ENCODE results near the gene DPEP1. TPM values are rescaled to one million over a fixed set of nuclear protein-coding genes. Genes with fewer than 3 reads are reported as not detected.
"Not testable (repeated sequence)": the region's sequence is repeated elsewhere in the genome, so short reads cannot be mapped to it uniquely, and the experiment has no call there.

DPEP1 gene
- total and polyA plus RNA-seq, 2 experiments from 2014 or later: not detected

GRCh38 chr16:89586218-89586617, 27.2 kb upstream of the DPEP1 start:
- H4K20me1 ChIP-seq (ENCODE audit: insufficient read depth): no peaks in the 10 kb centered on the region
- no peak for TF ChIP-seq EZH2 (IDR thresholded peaks at IDR 0.05; ENCODE audit: insufficient read depth, poor library complexity, severe bottlenecking)
- no peak for TF ChIP-seq EZH2phosphoT487 (IDR thresholded peaks at IDR 0.05; ENCODE audit: insufficient read depth, low read depth)
- no peaks in the 10 kb centered on the region for H3K36me3 ChIP-seq (ENCODE audit: low read depth)
- H3K79me2 ChIP-seq (ENCODE audit: insufficient read depth): no peaks in the 10 kb centered on the region
- H2AFZ ChIP-seq: no peak overlapping the region
- in situ Hi-C loops (cut with MboI): no loop called here
- no peak for DNase-seq
- H3K9ac ChIP-seq: no peak overlapping the region
- no peak overlapping the region for H3K27ac ChIP-seq
- H3K9me2 ChIP-seq (ENCODE audit: insufficient read depth): no peaks in the 10 kb centered on the region
- H3F3A ChIP-seq (ENCODE audit: insufficient read depth): peaks cover 9% of the 10 kb centered on the region
- H3K9me3 ChIP-seq (ENCODE audit: low read depth): no peaks in the 10 kb centered on the region
- H3K4me2 ChIP-seq (ENCODE audit: unreplicated experiment): no peak overlapping the region
- H3K4me3 ChIP-seq: no peak overlapping the region
- H3K4me1 ChIP-seq (ENCODE audit: insufficient read depth): peaks cover 12% of the 10 kb centered on the region
- 73 to 74% methylated on average over 3 to 4 of the region's 7 CpGs for WGBS, 2 experiments (ENCODE audit: low coverage in 1 of 2, low lambda C conversion rate in 2 of 2, missing lambda C conversion rate in 2 of 2)
- no peaks in the 10 kb centered on the region for H3K27me3 ChIP-seq (replicated peaks; ENCODE audit: insufficient read depth)

GRCh38 chr16:89586853-89587252, 26.6 kb upstream of the DPEP1 start:
- Histone ChIP-seq H2AFZ (no peak overlapping the region), H3K4me3 (no peak overlapping the region), H3K9me2 (ENCODE audit: insufficient read depth) (no peaks in the 10 kb centered on the region), H4K20me1 (ENCODE audit: insufficient read depth) (no peaks in the 10 kb centered on the region), H3K27ac (no peak overlapping the region), H3K27me3 (replicated peaks; ENCODE audit: insufficient read depth) (no peaks in the 10 kb centered on the region), H3K9me3 (ENCODE audit: low read depth) (no peaks in the 10 kb centered on the region), H3K79me2 (ENCODE audit: insufficient read depth) (no peaks in the 10 kb centered on the region), H3K9ac (no peak overlapping the region), H3K4me2 (ENCODE audit: unreplicated experiment) (no peak overlapping the region), H3F3A (ENCODE audit: insufficient read depth) (peaks cover 4% of the 10 kb centered on the region), H3K36me3 (ENCODE audit: low read depth) (no peaks in the 10 kb centered on the region), H3K4me1 (ENCODE audit: insufficient read depth) (peaks cover 7% of the 10 kb centered on the region)
- in situ Hi-C loops (cut with MboI): no loop called here
- WGBS, 2 experiments (ENCODE audit: low coverage in 1 of 2, low lambda C conversion rate in 2 of 2, missing lambda C conversion rate in 2 of 2): 77% methylated on average over 22 of the region's 25 CpGs; no CpG with 5 or more reads in 1 of the 2 experiments
- DNase-seq: peak; percentile 69
- TF ChIP-seq EZH2 (IDR thresholded peaks at IDR 0.05; ENCODE audit: insufficient read depth, poor library complexity, severe bottlenecking) (no peak), EZH2phosphoT487 (IDR thresholded peaks at IDR 0.05; ENCODE audit: insufficient read depth, low read depth) (no peak)

- H3K79me2 ChIP-seq (ENCODE audit: insufficient read depth); H3K27me3 ChIP-seq (replicated peaks; ENCODE audit: insufficient read depth); H3K4me1 ChIP-seq (ENCODE audit: insufficient read depth); H4K20me1 ChIP-seq (ENCODE audit: insufficient read depth); DNase-seq; H3F3A ChIP-seq (ENCODE audit: insufficient read depth); H3K4me3 ChIP-seq; H3K9me2 ChIP-seq (ENCODE audit: insufficient read depth); H3K36me3 ChIP-seq (ENCODE audit: low read depth); H2AFZ ChIP-seq; H3K4me2 ChIP-seq (ENCODE audit: unreplicated experiment); in situ Hi-C loops (cut with MboI); H3K27ac ChIP-seq; H3K9ac ChIP-seq; H3K9me3 ChIP-seq (ENCODE audit: low read depth): not testable (repeated sequence)
- 93% methylated on average over 35 of the region's 36 CpGs; no CpG with 5 or more reads in 1 of the 2 experiments for WGBS, 2 experiments (ENCODE audit: low coverage in 1 of 2, low lambda C conversion rate in 2 of 2, missing lambda C conversion rate in 2 of 2)
These were observed 25.8 kb upstream of the DPEP1 start for GRCh38 chr16:89587676-89588075.

GRCh38 chr16:89588413-89589109, 24.9 kb upstream of the DPEP1 start:
- WGBS, 2 experiments (ENCODE audit: low coverage in 1 of 2, low lambda C conversion rate in 2 of 2, missing lambda C conversion rate in 2 of 2): 94 to 97% methylated on average over 22 to 26 of the region's 26 CpGs
- H3K9me2 ChIP-seq (ENCODE audit: insufficient read depth): no peaks in the 10 kb centered on the region
- H3K27me3 ChIP-seq (replicated peaks; ENCODE audit: insufficient read depth): no peaks in the 10 kb centered on the region
- H3K27ac ChIP-seq: no peak overlapping the region
- H3K9ac ChIP-seq: no peak overlapping the region
- H3K9me3 ChIP-seq (ENCODE audit: low read depth): no peaks in the 10 kb centered on the region
- H2AFZ ChIP-seq: no peak overlapping the region
- H3K4me3 ChIP-seq: no peak overlapping the region
- DNase-seq: no peak
- no peaks in the 10 kb centered on the region for H3K36me3 ChIP-seq (ENCODE audit: low read depth)
- H3F3A ChIP-seq (ENCODE audit: insufficient read depth): no peaks in the 10 kb centered on the region
- TF ChIP-seq EZH2phosphoT487 (IDR thresholded peaks at IDR 0.05; ENCODE audit: insufficient read depth, low read depth): no peak
- TF ChIP-seq EZH2 (IDR thresholded peaks at IDR 0.05; ENCODE audit: insufficient read depth, poor library complexity, severe bottlenecking): no peak
- H3K4me2 ChIP-seq (ENCODE audit: unreplicated experiment): no peak overlapping the region
- no peaks in the 10 kb centered on the region for H3K4me1 ChIP-seq (ENCODE audit: insufficient read depth)
- no peaks in the 10 kb centered on the region for H4K20me1 ChIP-seq (ENCODE audit: insufficient read depth)
- no peaks in the 10 kb centered on the region for H3K79me2 ChIP-seq (ENCODE audit: insufficient read depth)
- in situ Hi-C loops (cut with MboI): no loop called here
